Small intestine (tissue), 7 donors: ENCODE results near the gene LYRM7. TPM values are rescaled to one million over a fixed set of nuclear protein-coding genes. Genes with fewer than 3 reads are reported as not detected.
A peak's percentile ranks its signal among the peaks of the same experiment; 100 is the strongest.
"Not testable (repeated sequence)": the region's sequence is repeated elsewhere in the genome, so short reads cannot be mapped to it uniquely, and the experiment has no call there.

Experiments used
- DNase-seq, 2 donors: peaks; one replicate each; pipeline versions ENCODE4 v3.0.0 to v3.0.0-alpha.2; 2013
- FAIRE-seq: peaks from 2 replicates; lab custom pipeline; 2012; peaks lifted over from hg19 to GRCh38; lab: Jason Lieb, UNC
- H3K27ac ChIP-seq, 3 donors: one replicate each; pipeline ENCODE4 v1.5.1; 2013; ENCODE audit warnings: low read length in 2 of 3, mild to moderate bottlenecking in 2 of 3, control low read depth in 1 of 3, inconsistent platforms in 1 of 3, low read depth in 1 of 3, moderate library complexity in 1 of 3
- H3K27me3 ChIP-seq, 3 donors: one replicate each; pipeline ENCODE4 v1.6.1; 2013; ENCODE audit warnings: low read length in 3 of 3, inconsistent platforms in 1 of 3; ENCODE audit not compliant: control insufficient read depth in 3 of 3, insufficient read depth in 3 of 3
- H3K36me3 ChIP-seq, 3 donors: one replicate each; pipeline ENCODE4 v1.6.1; 2013; ENCODE audit warnings: low read length in 3 of 3, inconsistent platforms in 1 of 3, low read depth in 1 of 3, mild to moderate bottlenecking in 1 of 3, moderate library complexity in 1 of 3; ENCODE audit not compliant: control insufficient read depth in 3 of 3, insufficient read depth in 2 of 3
- H3K4me1 ChIP-seq, 3 donors: one replicate each; pipeline ENCODE4 v1.6.1; 2013; ENCODE audit warnings: low read length in 2 of 3, inconsistent platforms in 1 of 3, low read depth in 1 of 3, mild to moderate bottlenecking in 1 of 3, moderate library complexity in 1 of 3; ENCODE audit not compliant: control insufficient read depth in 3 of 3, insufficient read depth in 2 of 3
- H3K4me3 ChIP-seq, 3 donors: one replicate each; pipeline ENCODE4 v1.5.1; 2013; ENCODE audit warnings: low read length in 3 of 3, control low read depth in 1 of 3, inconsistent platforms in 1 of 3, low read depth in 1 of 3, mild to moderate bottlenecking in 1 of 3, moderate library complexity in 1 of 3
- H3K9me3 ChIP-seq, 2 donors: one replicate each; pipeline ENCODE4 v1.6.1; 2013; ENCODE audit warnings: low read depth in 1 of 2, low read length in 1 of 2; ENCODE audit not compliant: control insufficient read depth in 2 of 2, insufficient read depth in 1 of 2
- WGBS, 3 donors: extraction: QIAGEN DNeasy Blood & Tissue Kit; methylation state at CpG; one replicate each; pipeline ENCODE4 v1.1.7; 2013; 5-methylcytosine and 5-hydroxymethylcytosine counted together
- polyA plus RNA-seq, 4 donors: library from polyadenylated mRNA; stranded (reverse) in 3 of 4; unstranded in 1 of 4; fragments of 200-250 nt in 3 of 4; fragments of 120-200 nt in 1 of 4; gene quantifications; one replicate each; pipeline versions ENCODE4 v1.2.1 to v1.2.3, GENCODE V29; 2013
- donor health status: healthy with polysubstance abuse.
- donor health status: control.
- donor health status: control.
- donor health status: Bipolar disorder and iron deficiency.
- donor health status: healthy.

LYRM7 gene
- polyA plus RNA-seq, 4 donors: 5.1 to 9.3 (median 7.2) TPM

DNA sequence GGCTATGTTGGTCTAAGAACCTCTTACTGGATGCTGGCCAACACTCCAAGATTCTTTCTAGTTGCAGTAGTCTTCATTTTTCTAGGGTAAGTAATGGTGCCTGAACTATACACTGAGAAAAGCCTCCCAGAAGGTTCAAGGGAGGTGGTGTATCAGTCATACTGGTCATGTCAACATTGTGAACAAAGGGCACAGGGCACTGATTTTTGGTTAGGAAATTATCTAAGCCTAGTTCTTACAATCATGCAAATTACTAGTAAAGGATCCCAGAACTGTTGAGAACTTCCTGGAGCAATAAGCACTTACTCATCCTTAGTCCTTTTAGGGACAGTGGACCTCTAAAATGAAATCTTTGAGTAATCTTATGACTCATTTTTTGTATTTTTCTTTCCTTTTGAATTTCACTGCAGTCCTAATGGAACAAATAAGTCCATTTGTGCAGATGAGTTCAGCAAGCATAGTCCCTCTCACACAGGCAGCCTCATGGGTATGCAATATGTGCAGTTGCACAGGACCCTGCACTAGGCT is 72.0 kb downstream of the LYRM7 start:
- H3K27me3 ChIP-seq: no peaks in the 10 kb centered on the region
- no peaks in the 10 kb centered on the region for H3K4me1 ChIP-seq
- DNase-seq (peak in 1 of 2 donors; percentile 64), FAIRE-seq (no peak)
- peaks cover 0 to 17% of the 10 kb centered on the region in 2 donors for H3K9me3 ChIP-seq
- H3K36me3 ChIP-seq: no peaks in the 10 kb centered on the region
- peak overlapping the region in 2 of 3 donors; percentile 14 to 19 for H3K27ac ChIP-seq
- no peak overlapping the region for H3K4me3 ChIP-seq

DNA sequence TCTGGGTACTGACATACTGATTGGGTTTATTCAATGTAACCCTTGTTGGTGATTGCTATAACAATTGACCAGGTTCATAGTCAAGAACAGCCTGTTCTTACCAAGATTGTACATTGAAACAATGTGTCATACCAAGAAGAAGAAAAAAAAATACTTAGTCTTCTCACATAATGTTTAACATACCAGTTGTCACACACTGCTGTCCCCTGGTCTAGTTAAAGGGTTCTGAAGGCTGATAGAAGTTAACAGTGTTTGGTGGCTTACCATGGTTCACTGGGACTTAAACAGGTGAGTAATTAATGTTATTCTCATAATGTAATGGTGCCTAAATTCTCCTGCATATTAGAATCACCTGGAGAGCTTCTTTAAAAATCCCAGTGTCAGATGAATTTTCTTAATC is 74.6 kb downstream of the LYRM7 start:
- DNase-seq: peak in 1 of 2 donors; percentile 72
- Histone ChIP-seq H3K4me3 (no peak overlapping the region), H3K36me3 (no peaks in the 10 kb centered on the region), H3K27me3 (no peaks in the 10 kb centered on the region), H3K9me3 (peaks cover 0 to 17% of the 10 kb centered on the region in 2 donors), H3K4me1 (no peaks in the 10 kb centered on the region), H3K27ac (peak overlapping the region in 1 of 3 donors; percentile 46)
- FAIRE-seq: no peak

DNA sequence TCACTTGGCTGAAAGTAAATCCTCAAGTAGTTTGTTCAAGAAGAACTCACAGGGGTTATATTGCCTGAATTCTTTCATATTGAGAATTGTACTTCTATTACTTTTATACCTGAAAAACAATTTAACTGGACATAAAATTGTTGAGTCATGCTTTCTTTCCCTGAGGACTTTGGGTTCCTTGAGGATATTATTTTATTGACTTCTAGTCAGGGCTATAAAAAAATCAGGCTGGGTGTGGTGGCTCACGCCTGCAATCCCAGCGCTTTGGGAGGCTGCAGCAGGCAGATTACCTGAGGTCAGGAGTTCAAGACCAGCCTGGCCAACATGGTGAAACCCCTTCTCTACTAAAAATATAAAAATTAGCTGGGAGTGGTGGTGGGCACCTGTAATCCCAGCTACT is 75.2 kb downstream of the LYRM7 start:
- no peak overlapping the region for H3K27ac ChIP-seq
- H3K36me3 ChIP-seq: no peaks in the 10 kb centered on the region
- peak; percentile 21 to 88 for DNase-seq
- peaks cover 0 to 17% of the 10 kb centered on the region in 2 donors for H3K9me3 ChIP-seq
- no peaks in the 10 kb centered on the region for H3K27me3 ChIP-seq
- no peak for FAIRE-seq
- WGBS, 3 donors: 5 to 71% (median 45%) methylated on average over 2 of the region's 2 CpGs
- H3K4me1 ChIP-seq: no peaks in the 10 kb centered on the region
- H3K4me3 ChIP-seq: peak overlapping the region in 1 of 3 donors; percentile 38

DNA sequence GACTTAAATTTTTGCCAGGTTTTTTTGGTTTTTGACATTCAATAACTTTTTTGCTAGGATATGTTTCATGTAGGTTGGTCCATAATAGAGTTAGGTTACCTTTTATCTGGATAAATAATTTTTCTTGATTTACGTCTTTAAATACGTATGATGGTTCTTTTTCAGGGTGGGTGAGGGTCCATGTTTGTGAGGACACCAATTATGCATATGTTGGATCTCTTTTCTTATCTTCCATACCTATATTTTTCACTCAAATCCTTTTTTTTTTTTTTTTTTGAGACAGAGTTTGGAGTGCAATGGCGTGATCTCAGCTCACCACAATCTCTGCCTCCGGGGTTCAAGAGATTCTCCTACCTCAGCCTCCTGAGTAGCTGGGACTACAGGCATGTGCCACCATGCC is 75.8 kb downstream of the LYRM7 start:
- WGBS, 3 donors: 93 to 96% (median 95%) methylated on average over 4 of the region's 4 CpGs
- FAIRE-seq (no peak), DNase-seq (no peak)
- Histone ChIP-seq H3K4me3 (no peak overlapping the region), H3K4me1 (no peaks in the 10 kb centered on the region), H3K36me3 (no peaks in the 10 kb centered on the region), H3K9me3 (peaks cover 0 to 17% of the 10 kb centered on the region in 2 donors), H3K27ac (no peak overlapping the region), H3K27me3 (no peaks in the 10 kb centered on the region)

DNA sequence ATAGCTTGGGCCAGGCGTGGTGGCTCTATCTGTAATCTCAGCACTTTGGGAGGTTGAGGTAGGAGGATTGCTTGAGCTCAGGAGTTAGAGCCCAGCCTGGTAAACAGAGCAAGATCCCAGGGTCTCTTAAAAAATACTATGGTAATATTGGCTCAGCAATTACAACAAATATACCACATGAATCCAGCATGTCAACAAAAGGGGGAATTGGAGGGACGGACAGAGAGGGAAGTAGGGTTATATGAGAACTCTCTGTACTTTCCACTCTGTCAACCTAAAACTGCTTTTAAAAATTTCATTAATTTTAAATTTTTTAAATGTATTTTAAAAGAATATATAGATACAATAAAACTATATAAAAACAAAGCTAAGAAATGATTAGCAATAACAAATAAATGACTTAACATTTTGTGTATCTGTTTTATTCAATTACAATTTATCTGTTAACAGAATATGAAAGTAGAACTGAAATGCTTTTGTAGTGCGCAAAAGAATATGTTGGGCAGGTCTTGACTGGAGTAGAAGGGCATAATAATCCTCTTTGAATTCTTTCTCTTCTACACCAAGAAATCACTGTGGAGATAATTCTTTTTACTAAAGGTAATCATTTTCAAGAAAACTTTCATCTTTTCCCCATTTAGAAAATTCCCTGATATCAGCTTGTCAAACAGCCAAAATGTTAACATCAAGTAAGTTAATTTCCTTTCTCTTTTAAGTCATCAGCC is 80.2 kb downstream of the LYRM7 start:
- no peaks in the 10 kb centered on the region for H3K27me3 ChIP-seq
- no peak overlapping the region for H3K4me3 ChIP-seq
- 74 to 83% (median 80%) methylated on average over 3 of the region's 3 CpGs for WGBS, 3 donors
- H3K9me3 ChIP-seq: peaks cover 0 to 16% of the 10 kb centered on the region in 2 donors
- H3K4me1 ChIP-seq: peaks cover 0 to 2% (median 0%) of the 10 kb centered on the region in 3 donors
- peak; percentile 67 for FAIRE-seq
- H3K36me3 ChIP-seq: no peaks in the 10 kb centered on the region
- DNase-seq: no peak
- H3K27ac ChIP-seq: peak overlapping the region in 2 of 3 donors; percentile 44 to 75

DNA sequence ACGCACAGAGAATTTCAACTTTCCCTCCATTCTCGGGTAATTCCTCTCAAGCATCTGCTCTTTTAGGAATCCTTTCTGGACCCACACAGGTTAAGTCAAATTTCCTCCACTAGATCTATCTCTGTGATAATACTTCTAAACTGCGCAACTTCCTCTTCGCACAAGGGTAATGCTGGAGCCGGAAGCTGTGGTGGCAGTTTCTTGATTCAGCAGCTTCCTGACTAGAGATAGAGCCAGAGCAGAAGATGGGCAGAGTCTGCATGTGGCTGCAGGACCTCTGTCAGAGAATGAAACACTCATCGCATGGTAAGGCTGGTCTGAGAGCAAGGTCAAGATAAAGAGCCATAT is 82.1 kb downstream of the LYRM7 start:
- Histone ChIP-seq H3K4me1 (peaks cover 0 to 4% (median 0%) of the 10 kb centered on the region in 3 donors), H3K27me3 (no peaks in the 10 kb centered on the region), H3K4me3 (peak overlapping the region in 1 of 3 donors; percentile 25), H3K27ac (peak overlapping the region in 2 of 3 donors; percentile 58 to 88), H3K36me3 (no peaks in the 10 kb centered on the region), H3K9me3 (no peaks in the 10 kb centered on the region)
- 52 to 63% (median 55%) methylated on average over 6 of the region's 6 CpGs for WGBS, 3 donors
- DNase-seq (peak in 1 of 2 donors; percentile 68), FAIRE-seq (no peak)

DNA sequence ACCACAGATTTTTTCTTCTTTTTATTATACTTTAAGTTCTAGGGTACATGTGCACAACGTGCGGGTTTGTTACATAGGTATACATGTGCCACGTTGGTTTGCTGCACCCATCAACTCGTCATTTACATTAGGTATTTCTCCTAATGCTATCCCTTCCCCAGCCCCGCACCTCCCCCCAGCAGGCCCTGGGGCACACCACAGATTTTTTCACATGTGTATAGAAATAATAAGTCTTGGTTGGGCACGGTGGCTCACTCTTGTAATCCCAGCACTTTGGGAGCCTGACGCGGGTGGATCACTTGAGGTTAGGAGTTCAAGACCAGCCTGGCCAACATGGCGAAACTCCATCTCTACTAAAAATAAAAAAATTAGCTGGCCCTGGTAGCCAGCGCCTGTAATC is 83.3 kb downstream of the LYRM7 start:
- not testable (repeated sequence) for DNase-seq, H3K9me3 ChIP-seq, H3K4me1 ChIP-seq, H3K36me3 ChIP-seq, H3K27me3 ChIP-seq, FAIRE-seq
- Histone ChIP-seq H3K4me3 (peak overlapping the region in 1 of 3 donors; percentile 16), H3K27ac (peak overlapping the region in 1 of 3 donors; percentile 2)
- whole genome bisulfite sequencing, 3 donors: 76 to 87% (median 86%) methylated on average over 10 of the region's 10 CpGs

DNA sequence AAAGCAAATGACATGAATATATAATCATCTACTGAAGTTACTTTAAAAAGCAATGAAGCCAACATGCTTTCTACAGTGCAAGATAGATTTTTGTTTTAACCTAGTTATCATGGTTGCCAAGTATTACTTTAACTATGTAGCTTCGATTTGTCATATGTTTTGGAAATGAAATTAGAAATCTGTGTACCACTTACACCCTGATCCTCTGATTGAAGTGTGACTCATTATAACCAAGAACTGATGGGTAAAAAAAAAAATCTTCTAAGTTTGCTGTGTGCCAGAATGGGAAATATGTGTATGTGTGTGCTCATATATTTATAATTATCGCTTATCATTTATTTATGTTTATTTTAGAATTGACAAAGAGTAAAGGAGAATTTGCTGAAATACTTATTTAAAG is 84.0 kb downstream of the LYRM7 start:
- WGBS, 3 donors: 72 to 83% (median 80%) methylated on average over 2 of the region's 2 CpGs

More for the DNA sequence above, 84.0 kb downstream of the LYRM7 start:
- Histone ChIP-seq H3K4me1 (peaks cover 0 to 5% (median 2%) of the 10 kb centered on the region in 3 donors), H3K27me3 (no peaks in the 10 kb centered on the region), H3K9me3 (no peaks in the 10 kb centered on the region), H3K36me3 (peaks cover 0 to 2% (median 0%) of the 10 kb centered on the region in 3 donors), H3K4me3 (no peak overlapping the region), H3K27ac (no peak overlapping the region)
- FAIRE-seq (no peak), DNase-seq (no peak)
